CD1c-positive myeloid dendritic cell (primary cell): Measurements from ENCODE around the gene TAGAP.

Experiments
- DNase-seq: peaks from one replicate; pipeline ENCODE4 v3.0.0-alpha.2; 2016; ENCODE audit errors: extremely low spot score

TAGAP gene

DNA sequence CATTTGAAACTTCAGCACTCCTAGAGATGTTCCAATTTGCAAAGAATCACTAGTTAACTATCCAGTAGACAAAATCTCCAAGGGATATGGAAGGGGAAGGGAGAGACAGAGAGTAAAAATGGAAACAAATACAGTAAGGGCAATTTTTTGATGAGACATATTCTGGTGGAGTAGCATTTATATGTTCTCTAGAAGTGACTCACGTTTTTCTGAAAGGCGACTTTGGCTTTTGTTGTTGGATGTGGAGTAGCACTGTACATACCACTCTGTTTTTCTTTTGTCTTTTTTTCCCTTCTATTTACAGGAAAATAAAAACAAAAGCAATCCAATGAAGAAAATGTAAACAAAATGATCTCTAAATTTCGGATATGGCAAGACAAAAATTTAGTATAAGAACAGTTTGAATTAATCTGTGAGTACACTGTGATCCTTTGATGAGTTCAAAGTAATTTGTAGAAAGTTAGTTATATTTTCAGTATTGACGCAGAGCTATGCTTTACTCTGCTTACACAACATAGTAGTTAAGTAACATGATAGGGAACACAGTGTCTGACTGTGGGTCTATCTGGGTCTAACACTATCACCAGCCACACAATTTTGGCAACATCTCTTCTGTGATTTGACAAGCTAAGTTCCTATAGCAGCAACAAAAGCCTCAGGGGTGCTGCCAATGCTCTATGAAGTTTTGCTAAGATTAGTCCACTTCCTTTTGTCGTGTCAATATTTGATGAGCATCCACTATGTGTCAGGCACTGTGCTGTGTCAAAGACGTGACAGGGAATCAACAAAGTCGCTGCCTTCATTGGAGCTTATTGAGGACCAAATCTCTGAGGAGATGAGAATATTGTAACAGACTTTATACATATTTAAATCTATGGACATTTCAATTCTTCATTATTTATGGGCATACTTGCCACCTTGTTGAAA is 27.3 kb upstream of the TAGAP start:
- no peak for DNase-seq

GRCh38 chr6:159068904-159069578 is 24.2 kb upstream of the TAGAP start:
- DNase-seq = no peak

GRCh38 chr6:159067334-159067733 is 22.5 kb upstream of the TAGAP start:
- no peak for DNase-seq

DNA sequence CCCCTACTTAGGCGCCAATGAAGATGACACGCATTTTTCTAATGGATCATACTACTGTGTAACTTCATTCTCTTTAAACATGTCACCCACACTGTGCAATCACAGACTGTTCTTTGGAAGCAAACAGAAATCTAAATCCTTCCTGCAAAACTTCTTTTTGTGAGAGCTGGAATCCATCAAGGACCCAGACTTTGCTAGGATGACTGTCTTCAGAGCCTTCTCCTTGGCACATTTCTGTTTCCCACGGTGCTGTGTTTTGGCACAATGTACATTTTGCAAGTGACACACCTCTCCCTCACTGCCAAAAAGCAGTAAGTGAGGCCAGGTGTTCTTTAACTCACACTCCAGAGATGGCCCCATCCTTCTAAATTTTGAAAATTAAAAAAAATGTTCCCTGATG is 21.7 kb upstream of the TAGAP start:
- no peak for DNase-seq

DNA sequence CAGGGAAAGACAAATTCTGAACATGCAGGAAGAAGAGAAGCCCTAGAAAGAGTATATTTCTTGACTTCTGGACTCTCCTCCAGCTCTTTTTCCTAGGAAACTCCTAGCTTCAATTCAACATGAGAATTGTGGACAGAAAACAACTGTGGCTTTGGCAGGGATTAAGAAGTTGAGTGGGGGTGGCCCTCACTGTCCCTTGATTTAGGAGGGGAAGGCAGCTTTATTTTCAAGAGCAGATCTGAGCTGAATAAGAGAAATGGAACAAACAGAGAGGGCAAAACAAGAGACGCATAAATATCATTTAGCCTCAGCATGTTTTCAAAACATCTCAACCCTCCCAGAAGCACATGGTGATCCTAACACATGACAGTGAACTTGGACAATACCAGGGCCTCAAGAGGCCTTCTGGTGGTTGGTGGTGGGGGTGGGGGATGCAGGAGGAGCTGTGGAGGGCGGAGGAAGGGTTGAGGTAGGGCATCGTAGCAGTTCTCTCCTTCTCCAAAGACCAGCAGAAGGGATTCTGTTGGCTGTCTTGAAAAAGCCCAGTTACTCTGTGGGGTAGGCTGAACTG is 21.1 kb upstream of the TAGAP start:
- DNase-seq = no peak

- DNase-seq = no peak
These were observed 20.3 kb upstream of the TAGAP start for GRCh38 chr6:159065091-159065490.

GRCh38 chr6:159064477-159064876 is 19.7 kb upstream of the TAGAP start:
- no peak for DNase-seq

- no peak for DNase-seq
These were observed 18.8 kb upstream of the TAGAP start for GRCh38 chr6:159063549-159063948.

GRCh38 chr6:159062976-159063375 is 18.2 kb upstream of the TAGAP start:
- peak; percentile 87 for DNase-seq

DNA sequence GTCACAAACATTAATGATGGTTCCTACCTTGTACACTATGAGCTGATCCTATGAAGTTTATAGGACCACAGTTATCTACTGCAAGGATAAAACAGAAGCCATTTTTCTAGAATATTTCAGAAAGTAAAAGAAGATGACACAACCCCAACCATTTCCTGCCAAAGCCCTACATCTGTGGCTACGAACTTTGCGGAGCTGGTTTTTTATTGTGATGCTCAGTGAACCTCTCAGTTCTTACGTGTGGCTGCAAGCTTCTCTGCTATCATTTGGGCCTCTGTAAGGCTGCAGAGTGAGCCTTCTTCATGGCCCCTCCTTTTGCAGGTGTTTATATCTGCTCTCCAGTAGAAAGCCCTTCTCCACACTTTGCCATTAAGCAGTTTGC is 17.8 kb upstream of the TAGAP start:
- DNase-seq = peak; percentile 68

GRCh38 chr6:159061805-159062563 is 17.2 kb upstream of the TAGAP start:
- peak; percentile 93 for DNase-seq

GRCh38 chr6:159061146-159061545 is 16.4 kb upstream of the TAGAP start:
- no peak for DNase-seq

- DNase-seq = no peak
These were observed 15.2 kb upstream of the TAGAP start for GRCh38 chr6:159059885-159060506.

DNA sequence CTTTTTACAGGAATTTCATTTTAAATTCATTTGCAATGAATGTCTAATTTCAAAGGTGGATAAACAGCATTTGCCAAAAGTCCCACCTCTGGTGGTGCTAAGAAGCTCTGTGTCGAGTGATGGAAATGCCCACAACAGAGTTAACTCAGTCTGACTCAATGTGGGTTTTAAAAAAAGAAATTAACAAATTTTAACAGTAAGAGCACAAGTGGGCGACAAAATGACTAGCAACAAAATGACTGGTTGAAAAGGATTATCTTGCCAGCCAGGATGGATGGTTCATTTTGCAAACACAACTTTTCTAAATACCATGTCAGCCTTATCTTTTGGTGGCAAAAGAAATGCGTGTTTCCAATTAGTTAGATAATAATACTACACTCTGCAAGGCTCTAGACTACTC is 14.3 kb upstream of the TAGAP start:
- DNase-seq = no peak

DNA sequence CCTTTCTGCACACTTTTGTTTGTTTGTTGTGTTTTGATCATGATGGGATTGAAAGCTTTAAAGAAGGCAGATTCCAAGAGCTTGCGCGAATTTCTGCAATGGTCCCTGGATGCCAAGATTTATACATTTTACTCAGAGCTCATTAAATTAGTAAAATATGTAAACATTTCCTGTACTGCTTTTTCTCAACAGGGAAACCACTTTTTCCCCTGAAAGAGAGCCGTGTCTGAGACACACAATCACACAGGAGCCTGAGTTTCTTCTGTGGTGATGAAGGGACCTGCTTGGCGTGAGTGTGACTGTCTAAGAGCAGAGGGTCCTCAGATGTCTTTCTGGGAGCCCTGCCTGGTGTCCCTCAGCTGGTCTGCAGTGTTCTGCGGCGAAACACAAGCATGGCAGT is 12.1 kb upstream of the TAGAP start:
- peak; percentile 15 for DNase-seq

GRCh38 chr6:159056432-159056831 is 11.6 kb upstream of the TAGAP start:
- DNase-seq = no peak

DNA sequence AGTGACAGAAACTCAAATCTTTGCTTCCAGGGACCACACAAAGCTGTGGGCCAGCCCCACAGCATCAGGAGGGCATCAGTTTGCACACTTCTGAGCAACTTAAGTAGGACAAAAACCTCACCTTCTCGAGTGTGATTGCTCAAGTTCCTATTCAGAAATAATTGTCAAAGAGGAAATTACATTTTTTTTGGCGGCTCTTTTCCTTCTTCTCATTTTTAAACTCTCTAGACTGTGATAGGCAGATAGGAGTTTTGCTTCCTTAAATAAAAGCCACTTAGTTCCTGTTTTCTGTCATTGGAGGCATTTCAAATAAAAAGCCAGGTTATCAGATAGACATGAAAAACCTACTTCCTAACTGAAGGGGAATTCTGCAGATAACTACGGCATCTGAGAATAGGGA is 11.2 kb upstream of the TAGAP start:
- peak; percentile 94 for DNase-seq

DNA sequence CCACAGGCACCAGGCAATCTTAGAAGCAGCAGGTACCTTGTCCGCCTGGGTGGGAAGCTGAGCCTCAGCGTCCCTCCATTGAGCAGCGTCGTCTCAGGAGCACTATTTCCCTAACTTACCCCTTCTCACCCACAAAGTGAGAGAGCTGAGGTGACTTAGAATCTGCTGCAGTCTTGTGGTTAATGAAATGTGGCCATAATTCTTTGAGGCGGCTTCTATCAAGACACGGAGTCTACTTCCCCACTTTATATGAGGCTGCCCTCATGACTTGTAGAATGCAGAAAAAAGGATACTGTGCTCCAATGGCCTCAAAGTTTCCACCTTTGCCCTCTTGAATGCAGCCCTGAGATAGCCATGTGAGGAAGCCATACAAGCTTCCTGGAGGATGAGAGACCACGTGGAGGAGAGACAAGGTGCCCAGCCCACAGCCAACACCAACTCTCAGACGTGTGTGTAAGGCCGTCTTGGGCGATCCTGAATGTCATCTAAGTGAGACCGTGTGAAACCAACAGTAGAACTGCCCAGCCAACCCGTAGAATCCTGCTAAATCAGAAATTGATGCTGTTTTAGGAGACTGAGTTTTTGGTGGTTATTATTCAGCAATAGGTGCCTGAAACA is 9.1 kb upstream of the TAGAP start:
- DNase-seq = peak; percentile 62

- DNase-seq = peak; percentile 39
These were observed 7.9 kb upstream of the TAGAP start for GRCh38 chr6:159052720-159053119.

DNA sequence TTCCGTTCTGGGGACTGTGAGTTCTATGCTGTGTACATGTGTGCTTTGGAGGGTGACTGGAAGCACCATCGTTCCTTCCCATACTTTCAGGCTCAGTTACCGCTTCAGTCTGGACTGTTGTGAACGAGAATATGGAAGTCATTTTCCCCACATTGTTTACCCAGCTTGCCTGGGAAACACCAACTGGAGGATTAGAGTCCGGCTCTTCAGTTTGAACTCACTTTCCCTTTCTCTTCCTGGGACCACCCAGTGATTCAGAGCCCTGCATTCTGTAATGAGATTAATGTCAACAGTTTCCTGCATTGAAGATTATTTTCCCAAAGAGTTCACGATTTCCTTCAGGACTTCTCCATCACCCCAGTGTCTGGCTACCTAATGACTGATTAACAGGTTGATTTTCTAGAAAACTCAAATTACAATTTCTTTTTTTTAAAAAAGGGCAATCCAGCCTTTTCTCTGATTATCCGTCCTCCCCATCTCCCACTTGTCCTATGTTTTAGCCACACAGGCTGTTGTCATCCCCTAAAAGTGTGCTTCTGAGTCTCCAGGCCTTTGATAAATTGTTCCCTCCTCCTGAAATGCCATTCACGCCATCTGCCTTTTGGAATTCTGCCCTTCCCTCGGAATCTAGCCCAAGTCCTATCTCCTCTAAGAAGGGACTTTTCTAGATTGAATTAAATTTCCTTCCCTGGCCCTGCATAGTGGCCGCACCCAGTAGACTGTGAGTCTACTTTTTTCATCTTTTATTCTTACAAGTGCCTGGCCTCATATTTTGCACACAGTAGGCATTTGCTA is 3.3 kb upstream of the TAGAP start:
- no peak for DNase-seq
